Measurements from ENCODE around the gene RTN4IP1. TPM values are rescaled to one million over a fixed set of nuclear protein-coding genes. Genes with fewer than 3 reads are reported as not detected.

Gene RTN4IP1
- total RNA-seq (1 to 10 TPM; 4.6 to 6.0 TPM), polyA plus RNA-seq (ENCODE audit: insufficient read length in 6 of 6) (1 to 10 TPM; 6.7 to 8.7 (median 7.1) TPM)
- long read RNA-seq, donor 1, transcript RTN4IP1-203 (2 exons, 433 nt): major isoform, 5 of 7 reads
- long read RNA-seq, donor 1, partial matches to known transcripts: 0 of 7 reads
- long read RNA-seq, donor 1, other reads (novel, unspliced or antisense): 0 of 7 reads
- long read RNA-seq, donor 2, transcript RTN4IP1-203 (2 exons, 433 nt): major isoform, 6 of 10 reads
- long read RNA-seq, donor 2, partial matches to known transcripts: 0 of 10 reads
- long read RNA-seq, donor 2, other reads (novel, unspliced or antisense): 0 of 10 reads
- long read RNA-seq, donor 3, partial matches to known transcripts: 0 of 3 reads
- long read RNA-seq, donor 3, other reads (novel, unspliced or antisense): 0 of 3 reads
- long read RNA-seq, donor 4, partial matches to known transcripts: 0 of 1 reads
- long read RNA-seq, donor 4, other reads (novel, unspliced or antisense): 0 of 1 reads
- long read RNA-seq, donor 5, partial matches to known transcripts: 0 of 5 reads
- long read RNA-seq, donor 5, other reads (novel, unspliced or antisense): 0 of 5 reads
- long read RNA-seq, donor 6, partial matches to known transcripts: 0 of 4 reads
- long read RNA-seq, donor 6, other reads (novel, unspliced or antisense): 0 of 4 reads
- long read RNA-seq, donor 7: 0 reads
- long read RNA-seq, donor 8, partial matches to known transcripts: 0 of 3 reads
- long read RNA-seq, donor 8, other reads (novel, unspliced or antisense): 0 of 3 reads
- long read RNA-seq, donor 9: 0 reads
- long read RNA-seq, donor 10, partial matches to known transcripts: 0 of 2 reads
- long read RNA-seq, donor 10, other reads (novel, unspliced or antisense): 0 of 2 reads
- long read RNA-seq, donor 11, transcript RTN4IP1-203 (2 exons, 433 nt): major isoform, 7 of 8 reads
- long read RNA-seq, donor 11, partial matches to known transcripts: 0 of 8 reads
- long read RNA-seq, donor 11, other reads (novel, unspliced or antisense): 0 of 8 reads
- long read RNA-seq, donor 12, partial matches to known transcripts: 0 of 2 reads
- long read RNA-seq, donor 12, other reads (novel, unspliced or antisense): 0 of 2 reads

- Histone ChIP-seq H3K4me1 (peaks cover 0 to 23% of the 10 kb centered on the region in 2 donors), H3K36me3 (no peaks in the 10 kb centered on the region), H3K27ac (peak within 1 kb of the TSS; percentile 77 to 84), H3K4me3 (peak within 1 kb of the TSS; percentile 64 to 76), H3K9me3 (no peaks in the 10 kb centered on the region), H3K27me3 (no peaks in the 10 kb centered on the region)
- DNase-seq (peak; percentile 86 to 97 (median 92)), ATAC-seq (peak; percentile 99)
- TF ChIP-seq, protein P1, sequence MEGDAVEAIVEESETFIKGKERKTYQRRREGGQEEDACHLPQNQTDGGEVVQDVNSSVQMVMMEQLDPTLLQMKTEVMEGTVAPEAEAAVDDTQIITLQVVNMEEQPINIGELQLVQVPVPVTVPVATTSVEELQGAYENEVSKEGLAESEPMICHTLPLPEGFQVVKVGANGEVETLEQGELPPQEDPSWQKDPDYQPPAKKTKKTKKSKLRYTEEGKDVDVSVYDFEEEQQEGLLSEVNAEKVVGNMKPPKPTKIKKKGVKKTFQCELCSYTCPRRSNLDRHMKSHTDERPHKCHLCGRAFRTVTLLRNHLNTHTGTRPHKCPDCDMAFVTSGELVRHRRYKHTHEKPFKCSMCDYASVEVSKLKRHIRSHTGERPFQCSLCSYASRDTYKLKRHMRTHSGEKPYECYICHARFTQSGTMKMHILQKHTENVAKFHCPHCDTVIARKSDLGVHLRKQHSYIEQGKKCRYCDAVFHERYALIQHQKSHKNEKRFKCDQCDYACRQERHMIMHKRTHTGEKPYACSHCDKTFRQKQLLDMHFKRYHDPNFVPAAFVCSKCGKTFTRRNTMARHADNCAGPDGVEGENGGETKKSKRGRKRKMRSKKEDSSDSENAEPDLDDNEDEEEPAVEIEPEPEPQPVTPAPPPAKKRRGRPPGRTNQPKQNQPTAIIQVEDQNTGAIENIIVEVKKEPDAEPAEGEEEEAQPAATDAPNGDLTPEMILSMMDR (IDR thresholded peaks at IDR 0.05): no peak
- intact Hi-C loops (cut with DNase I): no loop called here
These were observed at the start of gene RTN4IP1, which contains the start of gene QRSL1 for GRCh38 chr6:106629103-106629858. Gene RTN4IP1, minus strand, starts transcription at chr6:106629498. Its CDS starts 477 bp downstream, at chr6:106629021. Gene QRSL1, plus strand, starts transcription at chr6:106629578. Its CDS starts 104 bp downstream, at chr6:106629682.

DNA sequence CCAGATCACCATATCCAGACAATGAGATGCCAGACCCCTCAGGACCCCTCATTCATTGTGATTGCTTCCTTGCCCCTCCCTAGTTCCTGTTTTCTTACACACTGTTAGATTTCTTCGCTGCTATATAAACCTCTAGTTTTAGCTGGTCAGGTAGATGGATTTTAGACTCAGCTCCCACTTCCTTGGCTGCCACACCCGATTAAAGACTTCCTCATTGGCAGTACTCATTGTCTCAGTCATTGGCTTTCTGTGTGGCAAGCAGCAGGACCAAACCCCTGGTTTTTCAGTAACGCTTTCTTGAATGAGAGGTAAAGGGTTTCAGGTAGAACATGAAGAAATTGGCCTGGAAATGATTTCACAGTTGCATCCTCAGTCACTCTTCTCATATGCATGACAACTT lies 48.0 kb upstream of the RTN4IP1 start:
- Histone ChIP-seq H3K36me3 (no peaks in the 10 kb centered on the region), H3K4me3 (no peak overlapping the region), H3K9me3 (no peaks in the 10 kb centered on the region), H3K4me1 (no peaks in the 10 kb centered on the region), H3K27me3 (no peaks in the 10 kb centered on the region), H3K27ac (no peak overlapping the region)
- intact Hi-C loops (cut with DNase I): no loop called here
- TF ChIP-seq, protein P1 (IDR thresholded peaks at IDR 0.05): no peak
- ATAC-seq (no peak), DNase-seq (no peak)

DNA sequence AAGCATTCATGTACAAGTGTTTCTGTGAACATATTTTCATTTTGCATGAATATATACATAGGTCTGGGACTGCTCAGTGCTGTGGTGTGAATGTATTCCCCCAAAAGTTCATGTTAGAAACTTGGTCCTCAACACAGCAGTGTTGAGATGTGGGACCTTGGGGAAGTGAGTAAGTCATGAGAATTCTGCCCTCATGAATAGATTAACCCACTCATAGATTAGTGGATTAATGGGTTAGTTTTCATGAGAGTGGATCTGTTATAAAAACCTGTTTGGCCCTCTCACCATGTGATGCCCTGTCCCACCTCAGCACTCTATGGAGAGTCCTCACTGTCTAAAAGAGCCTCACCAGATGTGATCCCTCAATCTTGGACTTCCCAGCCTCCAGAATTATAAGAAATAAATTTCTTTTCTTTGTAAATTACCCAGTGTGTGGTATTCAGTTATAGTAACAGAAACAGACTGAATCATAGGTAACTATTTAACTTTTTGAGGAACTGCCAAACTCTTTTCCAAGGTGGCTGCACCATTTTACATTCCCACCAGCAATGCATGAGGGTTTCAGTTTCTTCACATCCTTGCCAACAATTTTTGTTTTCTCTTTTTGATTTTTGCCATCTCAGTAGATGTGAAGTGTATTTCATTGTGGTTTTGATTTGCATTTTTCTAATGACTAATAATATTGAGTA lies 45.4 kb upstream of the RTN4IP1 start:
- DNase-seq (no peak), ATAC-seq (no peak)
- Histone ChIP-seq H3K27ac (no peak overlapping the region), H3K27me3 (no peaks in the 10 kb centered on the region), H3K4me1 (no peaks in the 10 kb centered on the region), H3K9me3 (no peaks in the 10 kb centered on the region), H3K36me3 (no peaks in the 10 kb centered on the region), H3K4me3 (no peak overlapping the region)
- TF ChIP-seq, protein P1 (IDR thresholded peaks at IDR 0.05): no peak
- intact Hi-C loops (cut with DNase I): no loop called here

- Histone ChIP-seq H3K36me3 (peaks cover 0 to 7% of the 10 kb centered on the region in 2 donors), H3K27ac (no peak overlapping the region), H3K9me3 (no peaks in the 10 kb centered on the region), H3K4me1 (no peaks in the 10 kb centered on the region), H3K27me3 (no peaks in the 10 kb centered on the region), H3K4me3 (no peak overlapping the region)
- intact Hi-C loops (cut with DNase I): no loop called here
- DNase-seq: no peak
- TF ChIP-seq, protein P1 (IDR thresholded peaks at IDR 0.05): no peak
- no peak for ATAC-seq
These were observed 42.4 kb upstream of the RTN4IP1 start for GRCh38 chr6:106671651-106672050.
